Renal cortex interstitium (tissue), 11 donors: ENCODE results near the gene PLXNC1. TPM values are rescaled to one million over a fixed set of nuclear protein-coding genes. Genes with fewer than 3 reads are reported as not detected.

Experiments
- DNase-seq, 11 donors: peaks; one replicate each; pipeline ENCODE4 v3.0.0-alpha.2; 2013; ENCODE audit warnings: low read depth in 9 of 11, low spot score in 4 of 11; ENCODE audit errors: extremely low read depth in 1 of 11
- polyA plus RNA-seq, 3 donors: library from polyadenylated mRNA; unstranded; fragments of 120-200 nt; gene quantifications; one replicate each; pipeline ENCODE4 v1.2.1, GENCODE V29; 2013; ENCODE audit not compliant: insufficient read length in 3 of 3

PLXNC1 gene
- polyA plus RNA-seq, 3 donors: 6.4 to 8.1 (median 7.7) TPM

GRCh38 chr12:94219622-94220302 lies 71.4 kb downstream of the PLXNC1 start:
- DNase-seq: no peak

- no peak for DNase-seq
Observed at GRCh38 chr12:94220804-94221203, 72.4 kb downstream of the PLXNC1 start.

- DNase-seq: no peak
Observed at GRCh38 chr12:94222351-94223084, 74.1 kb downstream of the PLXNC1 start.

- no peak for DNase-seq
Observed at GRCh38 chr12:94223842-94224241, 75.5 kb downstream of the PLXNC1 start.

- DNase-seq: no peak
Observed at GRCh38 chr12:94225506-94225905, 77.1 kb downstream of the PLXNC1 start.

- no peak for DNase-seq
Observed at GRCh38 chr12:94225947-94226630, 77.7 kb downstream of the PLXNC1 start.

- DNase-seq: no peak
Observed at GRCh38 chr12:94227066-94227465, 78.7 kb downstream of the PLXNC1 start.

GRCh38 chr12:94228488-94228907 lies 80.1 kb downstream of the PLXNC1 start:
- no peak for DNase-seq

GRCh38 chr12:94229902-94230301 lies 81.5 kb downstream of the PLXNC1 start:
- no peak for DNase-seq

- no peak for DNase-seq
Observed at GRCh38 chr12:94230357-94230905, 82.1 kb downstream of the PLXNC1 start.

- DNase-seq: no peak
Observed at GRCh38 chr12:94231709-94232108, 83.3 kb downstream of the PLXNC1 start.

- DNase-seq: no peak
Observed at GRCh38 chr12:94235848-94236247, 87.5 kb downstream of the PLXNC1 start.

- no peak for DNase-seq
Observed at GRCh38 chr12:94239332-94239993, 91.1 kb downstream of the PLXNC1 start.

- no peak for DNase-seq
Observed at GRCh38 chr12:94240171-94240570, 91.8 kb downstream of the PLXNC1 start.

GRCh38 chr12:94242901-94243300 lies 94.5 kb downstream of the PLXNC1 start:
- peak in 1 of 11 donors; percentile 24 for DNase-seq

GRCh38 chr12:94244165-94245133 lies 96.1 kb downstream of the PLXNC1 start:
- DNase-seq: no peak

GRCh38 chr12:94245631-94246383 lies 97.4 kb downstream of the PLXNC1 start:
- no peak for DNase-seq

- DNase-seq: no peak
Observed at GRCh38 chr12:94247246-94247645, 98.9 kb downstream of the PLXNC1 start.
